Testis (tissue), 2 donors: ENCODE results near the gene ACLY.

Source experiments
- POLR2A ChIP-seq: fragments of 450-650 bp; IDR thresholded peaks from one replicate; pipeline ENCODE4 v1.6.1; 2017; ENCODE audit warnings: antibody characterized with exemption, mild to moderate bottlenecking, moderate library complexity
- TF ChIP-seq, protein P1 (sequence below), 3 experiments: fragments of 450-650 bp in 2 of 3; fragments of 200-600 bp in 1 of 3; sonication (generic) in 1 of 3; IDR thresholded peaks; one replicate each; pipeline ENCODE4 v1.5.1; 2016 to 2019; ENCODE audit warnings: antibody characterized with exemption in 3 of 3, mild to moderate bottlenecking in 2 of 3, moderate library complexity in 1 of 3

DNA sequence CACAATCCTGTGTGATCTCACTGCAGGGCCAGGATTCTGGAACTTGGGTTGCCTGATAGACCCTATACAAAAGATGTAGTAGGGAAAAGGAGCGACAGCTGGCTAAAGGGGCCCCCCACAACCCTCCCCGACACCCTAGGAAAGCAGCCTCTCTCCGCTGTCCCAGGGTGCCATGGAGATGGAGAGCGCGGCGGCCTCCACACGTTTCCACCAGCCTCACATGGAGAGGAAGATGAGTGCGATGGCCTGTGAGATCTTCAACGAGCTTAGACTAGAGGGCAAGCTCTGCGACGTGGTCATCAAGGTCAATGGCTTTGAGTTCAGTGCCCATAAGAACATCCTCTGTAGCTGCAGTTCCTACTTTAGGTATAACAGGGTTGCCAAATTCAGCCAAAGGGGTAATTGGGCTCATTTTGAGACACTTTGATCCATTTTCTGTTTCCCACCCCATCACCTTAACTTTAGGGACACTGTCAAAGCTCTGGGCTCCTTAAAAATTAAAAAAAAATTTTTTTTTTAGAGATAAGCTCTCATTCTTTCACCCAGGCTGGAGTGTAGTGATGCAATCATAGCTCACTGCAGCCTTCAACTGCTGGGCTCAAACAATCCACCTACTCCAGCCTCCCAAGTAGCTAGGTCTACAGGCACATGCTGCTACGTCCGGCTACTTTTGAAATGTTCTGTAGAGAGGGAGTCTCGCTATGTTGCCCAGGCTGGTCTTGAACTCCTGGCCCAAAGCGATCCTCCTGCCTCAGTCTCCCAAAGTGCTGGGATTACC, 80.8 kb downstream of the ACLY start, which contains the start of gene KLHL10:
- TF ChIP-seq, protein P1, sequence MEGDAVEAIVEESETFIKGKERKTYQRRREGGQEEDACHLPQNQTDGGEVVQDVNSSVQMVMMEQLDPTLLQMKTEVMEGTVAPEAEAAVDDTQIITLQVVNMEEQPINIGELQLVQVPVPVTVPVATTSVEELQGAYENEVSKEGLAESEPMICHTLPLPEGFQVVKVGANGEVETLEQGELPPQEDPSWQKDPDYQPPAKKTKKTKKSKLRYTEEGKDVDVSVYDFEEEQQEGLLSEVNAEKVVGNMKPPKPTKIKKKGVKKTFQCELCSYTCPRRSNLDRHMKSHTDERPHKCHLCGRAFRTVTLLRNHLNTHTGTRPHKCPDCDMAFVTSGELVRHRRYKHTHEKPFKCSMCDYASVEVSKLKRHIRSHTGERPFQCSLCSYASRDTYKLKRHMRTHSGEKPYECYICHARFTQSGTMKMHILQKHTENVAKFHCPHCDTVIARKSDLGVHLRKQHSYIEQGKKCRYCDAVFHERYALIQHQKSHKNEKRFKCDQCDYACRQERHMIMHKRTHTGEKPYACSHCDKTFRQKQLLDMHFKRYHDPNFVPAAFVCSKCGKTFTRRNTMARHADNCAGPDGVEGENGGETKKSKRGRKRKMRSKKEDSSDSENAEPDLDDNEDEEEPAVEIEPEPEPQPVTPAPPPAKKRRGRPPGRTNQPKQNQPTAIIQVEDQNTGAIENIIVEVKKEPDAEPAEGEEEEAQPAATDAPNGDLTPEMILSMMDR (IDR thresholded peaks at IDR 0.05) = no peak
- no peak for TF ChIP-seq POLR2A
